Activated CD4-positive, alpha-beta T cell treated with anti-CD3 and anti-CD28 coated beads, Interleukin-2, Interleukin-6, amounts not matched to agents 100 ng/mL and 50 ng/mL, durations not matched to agents 16 hours and 8 hours (primary cell): ENCODE data around the gene VANGL2.
A peak's percentile ranks its signal among the peaks of the same experiment; 100 is the strongest.

Source experiments
- DNase-seq: peaks from one replicate; pipeline ENCODE4 v3.0.0-alpha.2; 2020

The VANGL2 gene

GRCh38 chr1:160465123-160465522, 64.8 kb downstream of the VANGL2 start:
- DNase-seq: no peak

GRCh38 chr1:160466961-160467360, 66.6 kb downstream of the VANGL2 start:
- no peak for DNase-seq

GRCh38 chr1:160467576-160467975, 67.2 kb downstream of the VANGL2 start:
- DNase-seq: no peak

- DNase-seq: peak; percentile 37
These were observed 70.9 kb downstream of the VANGL2 start for GRCh38 chr1:160471253-160471652.

GRCh38 chr1:160472112-160472511, 71.7 kb downstream of the VANGL2 start:
- no peak for DNase-seq

- peak; percentile 30 for DNase-seq
These were observed 74.3 kb downstream of the VANGL2 start for GRCh38 chr1:160474392-160475242.
